Measurements from ENCODE around the gene ASB14.

ASB14 gene

DNA sequence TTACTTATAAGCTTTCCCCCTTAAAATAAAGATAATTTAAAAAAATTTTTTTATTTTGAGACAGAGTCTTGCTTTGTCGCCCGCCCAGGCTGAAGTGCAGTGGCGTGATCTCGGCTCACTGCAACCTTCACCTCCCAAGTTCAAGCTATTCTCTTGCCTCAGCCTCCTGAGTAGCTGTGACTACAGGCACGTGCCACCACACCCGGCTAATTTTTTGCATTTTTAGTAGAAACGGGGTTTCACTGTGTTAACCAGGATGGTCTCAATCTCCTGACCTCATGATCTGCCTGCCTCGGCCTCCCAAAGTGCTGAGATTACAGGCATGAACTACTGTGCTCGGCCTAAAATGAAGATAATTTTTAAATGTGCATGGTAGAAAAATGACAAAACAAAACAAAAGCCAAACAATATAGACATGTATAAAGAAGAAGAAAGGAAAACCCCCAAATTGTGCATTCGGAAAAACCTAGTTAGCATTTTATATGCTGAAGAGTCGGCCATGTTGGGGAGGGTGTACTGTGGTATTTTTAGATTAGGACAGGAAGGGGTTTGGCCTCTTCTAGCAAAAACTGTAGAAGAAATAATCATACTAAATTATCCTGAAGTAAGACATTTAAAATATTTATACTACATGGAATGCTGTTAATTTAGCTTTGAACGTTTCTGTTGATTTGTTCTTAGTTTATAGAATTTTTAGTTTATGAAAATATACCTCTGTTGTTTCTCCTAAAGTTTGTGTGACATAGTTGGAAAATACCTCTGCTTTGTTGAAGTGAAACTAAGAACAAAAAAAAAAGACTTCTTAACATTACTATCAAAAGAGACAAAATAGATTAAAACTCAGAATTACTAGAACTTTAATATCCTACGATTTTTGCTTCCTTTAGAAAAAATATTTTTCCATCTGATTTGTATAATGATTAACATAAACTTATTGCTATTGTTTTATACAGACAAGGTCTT, 57.6 kb downstream of the ASB14 start:
- TF ChIP-seq ZNF223 (tag by site-specific recombination; IDR thresholded peaks at IDR 0.05) (no peak), ZEB2 (tag by site-specific recombination; IDR thresholded peaks at IDR 0.05) (no peak), OSR2 (tag by site-specific recombination; IDR thresholded peaks at IDR 0.05) (no peak), ZNF132 (tag by site-specific recombination; IDR thresholded peaks at IDR 0.05; ENCODE audit: borderline replicate concordance) (no peak), ZNF664 (tag by site-specific recombination; IDR thresholded peaks at IDR 0.05) (no peak), ZNF23 (tag by site-specific recombination; IDR thresholded peaks at IDR 0.05; ENCODE audit: borderline replicate concordance) (no peak), TCF7L2 (IDR thresholded peaks at IDR 0.05; ENCODE audit: borderline replicate concordance, low read depth, low read length) (no peak), MEIS1 (CRISPR knock-in tag; IDR thresholded peaks at IDR 0.05; ENCODE audit: borderline replicate concordance) (no peak), GLI2 (tag by site-specific recombination; IDR thresholded peaks at IDR 0.05; ENCODE audit: borderline replicate concordance, low read depth) (no peak), ZNF175 (tag by site-specific recombination; IDR thresholded peaks at IDR 0.05) (no peak), ZNF394 (tag by site-specific recombination; IDR thresholded peaks at IDR 0.05; ENCODE audit: borderline replicate concordance) (no peak), ZNF626 (tag by site-specific recombination; IDR thresholded peaks at IDR 0.05) (no peak), FEZF1 (tag by site-specific recombination; IDR thresholded peaks at IDR 0.05) (no peak), ZNF416 (tag by site-specific recombination; IDR thresholded peaks at IDR 0.05) (no peak), ZNF501 (tag by site-specific recombination; IDR thresholded peaks at IDR 0.05) (no peak), ZFP3 (tag by site-specific recombination; IDR thresholded peaks at IDR 0.05; ENCODE audit: low read depth) (no peak), ZNF37A (tag by site-specific recombination; IDR thresholded peaks at IDR 0.05) (no peak), ZNF169 (tag by site-specific recombination; IDR thresholded peaks at IDR 0.05) (no peak)
- TF ChIP-seq, protein P1, sequence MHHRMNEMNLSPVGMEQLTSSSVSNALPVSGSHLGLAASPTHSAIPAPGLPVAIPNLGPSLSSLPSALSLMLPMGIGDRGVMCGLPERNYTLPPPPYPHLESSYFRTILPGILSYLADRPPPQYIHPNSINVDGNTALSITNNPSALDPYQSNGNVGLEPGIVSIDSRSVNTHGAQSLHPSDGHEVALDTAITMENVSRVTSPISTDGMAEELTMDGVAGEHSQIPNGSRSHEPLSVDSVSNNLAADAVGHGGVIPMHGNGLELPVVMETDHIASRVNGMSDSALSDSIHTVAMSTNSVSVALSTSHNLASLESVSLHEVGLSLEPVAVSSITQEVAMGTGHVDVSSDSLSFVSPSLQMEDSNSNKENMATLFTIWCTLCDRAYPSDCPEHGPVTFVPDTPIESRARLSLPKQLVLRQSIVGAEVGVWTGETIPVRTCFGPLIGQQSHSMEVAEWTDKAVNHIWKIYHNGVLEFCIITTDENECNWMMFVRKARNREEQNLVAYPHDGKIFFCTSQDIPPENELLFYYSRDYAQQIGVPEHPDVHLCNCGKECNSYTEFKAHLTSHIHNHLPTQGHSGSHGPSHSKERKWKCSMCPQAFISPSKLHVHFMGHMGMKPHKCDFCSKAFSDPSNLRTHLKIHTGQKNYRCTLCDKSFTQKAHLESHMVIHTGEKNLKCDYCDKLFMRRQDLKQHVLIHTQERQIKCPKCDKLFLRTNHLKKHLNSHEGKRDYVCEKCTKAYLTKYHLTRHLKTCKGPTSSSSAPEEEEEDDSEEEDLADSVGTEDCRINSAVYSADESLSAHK (tag by site-specific recombination; IDR thresholded peaks at IDR 0.05), result no peak
- TF ChIP-seq, protein P2, sequence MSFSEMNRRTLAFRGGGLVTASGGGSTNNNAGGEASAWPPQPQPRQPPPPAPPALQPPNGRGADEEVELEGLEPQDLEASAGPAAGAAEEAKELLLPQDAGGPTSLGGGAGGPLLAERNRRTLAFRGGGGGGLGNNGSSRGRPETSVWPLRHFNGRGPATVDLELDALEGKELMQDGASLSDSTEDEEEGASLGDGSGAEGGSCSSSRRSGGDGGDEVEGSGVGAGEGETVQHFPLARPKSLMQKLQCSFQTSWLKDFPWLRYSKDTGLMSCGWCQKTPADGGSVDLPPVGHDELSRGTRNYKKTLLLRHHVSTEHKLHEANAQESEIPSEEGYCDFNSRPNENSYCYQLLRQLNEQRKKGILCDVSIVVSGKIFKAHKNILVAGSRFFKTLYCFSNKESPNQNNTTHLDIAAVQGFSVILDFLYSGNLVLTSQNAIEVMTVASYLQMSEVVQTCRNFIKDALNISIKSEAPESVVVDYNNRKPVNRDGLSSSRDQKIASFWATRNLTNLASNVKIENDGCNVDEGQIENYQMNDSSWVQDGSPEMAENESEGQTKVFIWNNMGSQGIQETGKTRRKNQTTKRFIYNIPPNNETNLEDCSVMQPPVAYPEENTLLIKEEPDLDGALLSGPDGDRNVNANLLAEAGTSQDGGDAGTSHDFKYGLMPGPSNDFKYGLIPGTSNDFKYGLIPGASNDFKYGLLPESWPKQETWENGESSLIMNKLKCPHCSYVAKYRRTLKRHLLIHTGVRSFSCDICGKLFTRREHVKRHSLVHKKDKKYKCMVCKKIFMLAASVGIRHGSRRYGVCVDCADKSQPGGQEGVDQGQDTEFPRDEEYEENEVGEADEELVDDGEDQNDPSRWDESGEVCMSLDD (tag by site-specific recombination; IDR thresholded peaks at IDR 0.05), result no peak
- H3K36me3 ChIP-seq (ENCODE audit: control insufficient read depth in 2 of 2, insufficient read depth in 1 of 2, low read length in 2 of 2), result peaks cover 14 to 29% of the 10 kb centered on the region in 2 experiments
- ChIA-PET POLR2A (interaction anchor here (0.6 to 0.7 kb wide), 2 partner anchors 42 to 601 kb away, joined by 3 read pairs; no protein-coding TSS in a partner anchor), CTCF (no interaction called here)
- no peak overlapping the region for H3K4me3 ChIP-seq (ENCODE audit: low read depth, low read length)
- H3K9me3 ChIP-seq (ENCODE audit: control insufficient read depth, insufficient read depth, low read depth, low read length), result no peaks in the 10 kb centered on the region
- H3K27ac ChIP-seq (ENCODE audit: extremely low read depth, low read depth, low read length), result no peak overlapping the region
- H3K4me1 ChIP-seq (ENCODE audit: control insufficient read depth, insufficient read depth, low read length), result no peaks in the 10 kb centered on the region; the same call in 1 of the 2 replicates

DNA sequence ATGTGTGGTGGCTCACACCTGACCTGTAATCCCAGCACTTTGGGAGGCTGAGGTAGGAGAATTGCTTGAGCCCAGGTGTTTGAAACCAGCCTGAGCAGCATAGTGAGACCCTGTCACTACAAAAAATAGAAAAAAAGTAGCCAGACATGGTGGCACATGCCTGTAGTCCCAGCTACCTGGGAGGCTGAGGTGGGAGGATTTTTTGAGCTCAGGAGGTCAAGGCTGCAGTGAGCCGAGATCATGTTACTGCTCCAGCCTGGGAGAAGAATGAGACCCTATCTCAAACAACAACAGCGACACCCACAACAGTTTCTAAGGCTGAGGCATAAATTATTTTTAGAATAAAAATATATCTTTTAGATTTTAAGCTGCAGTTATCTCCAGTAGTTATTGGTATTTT, 58.7 kb downstream of the ASB14 start:
- TF ChIP-seq GLIS1 (tag by site-specific recombination; IDR thresholded peaks at IDR 0.05), result peak; percentile 28; the same call in 1 of the 2 replicates
- no peak for TF ChIP-seq SP7 (tag by site-specific recombination; IDR thresholded peaks at IDR 0.05)
- ChIA-PET CTCF (no interaction called here), POLR2A (no interaction called here)
- no peak overlapping the region for H3K27ac ChIP-seq (ENCODE audit: extremely low read depth, low read depth, low read length)
- no peaks in the 10 kb centered on the region; the same call in 1 of the 2 replicates for H3K4me1 ChIP-seq (ENCODE audit: control insufficient read depth, insufficient read depth, low read length)
- H3K36me3 ChIP-seq (ENCODE audit: control insufficient read depth in 2 of 2, insufficient read depth in 1 of 2, low read length in 2 of 2), result peaks cover 7 to 18% of the 10 kb centered on the region in 2 experiments; a peak in 2 of 3 replicates
- H3K4me3 ChIP-seq (ENCODE audit: low read depth, low read length), result no peak overlapping the region
- H3K9me3 ChIP-seq (ENCODE audit: control insufficient read depth, insufficient read depth, low read depth, low read length), result no peaks in the 10 kb centered on the region

Measured in HEK293 (cell line).